ENCODE data around the gene RSPH3. TPM values are rescaled to one million over a fixed set of nuclear protein-coding genes. Genes with fewer than 3 reads are reported as not detected.
"Not testable (repeated sequence)": the region's sequence is repeated elsewhere in the genome, so short reads cannot be mapped to it uniquely, and the experiment has no call there.

Gene RSPH3
- total RNA-seq, 2 experiments from 2014 or later: 3.3 to 4.0 TPM

DNA sequence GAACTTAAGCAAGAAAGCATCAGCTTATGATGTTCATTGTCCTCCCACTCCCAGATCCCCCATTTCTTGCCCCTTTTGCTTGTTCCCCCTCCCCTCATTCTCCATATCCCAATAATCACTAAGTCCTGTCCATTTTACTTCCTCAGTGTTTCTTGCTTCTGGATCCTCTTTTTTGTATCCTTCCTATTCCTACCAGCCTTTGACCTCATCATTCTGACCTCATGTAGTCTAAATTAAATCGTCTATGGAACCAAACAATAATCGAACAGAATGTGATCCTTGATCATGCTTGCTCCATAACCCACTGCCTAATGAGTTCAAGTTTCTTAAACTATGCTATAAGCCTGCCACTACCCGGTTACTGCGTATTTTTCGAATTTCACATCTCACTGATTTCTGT, 5.4 kb upstream of the RSPH3 start:
- no peak overlapping the region for H3K27ac Mint-ChIP-seq
- no peak for DNase-seq

DNA sequence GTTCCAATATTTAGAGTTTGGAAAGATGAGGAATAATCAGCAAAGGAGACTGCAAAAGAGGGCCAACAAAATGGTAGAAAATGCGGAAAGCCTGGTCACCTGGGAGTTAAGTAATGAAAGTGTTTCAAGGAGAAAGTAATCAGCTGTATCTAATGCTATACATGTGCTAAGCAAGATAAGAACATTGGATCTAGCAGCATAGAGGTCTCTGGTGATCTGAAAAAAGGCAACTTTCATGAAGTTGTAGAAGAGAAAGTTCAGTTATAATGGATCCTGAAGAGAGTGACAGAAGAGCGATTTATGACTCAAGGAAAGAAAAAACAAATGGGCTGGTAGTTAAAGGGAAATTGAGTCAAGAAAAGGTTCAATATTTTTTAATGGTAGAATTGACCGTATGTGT, 4.6 kb upstream of the RSPH3 start:
- no peak overlapping the region for H3K27ac Mint-ChIP-seq
- no peak overlapping the region for H3K4me3 Mint-ChIP-seq

More for the DNA sequence above, 5.4 kb upstream of the RSPH3 start:
- no peaks in the 10 kb centered on the region for H3K9me3 Mint-ChIP-seq
- H3K4me1 Mint-ChIP-seq: peaks cover 22% of the 10 kb centered on the region
- H3K36me3 Mint-ChIP-seq: no peaks in the 10 kb centered on the region
- H3K4me3 Mint-ChIP-seq: no peak overlapping the region
- no peaks in the 10 kb centered on the region for H3K27me3 Mint-ChIP-seq

DNA sequence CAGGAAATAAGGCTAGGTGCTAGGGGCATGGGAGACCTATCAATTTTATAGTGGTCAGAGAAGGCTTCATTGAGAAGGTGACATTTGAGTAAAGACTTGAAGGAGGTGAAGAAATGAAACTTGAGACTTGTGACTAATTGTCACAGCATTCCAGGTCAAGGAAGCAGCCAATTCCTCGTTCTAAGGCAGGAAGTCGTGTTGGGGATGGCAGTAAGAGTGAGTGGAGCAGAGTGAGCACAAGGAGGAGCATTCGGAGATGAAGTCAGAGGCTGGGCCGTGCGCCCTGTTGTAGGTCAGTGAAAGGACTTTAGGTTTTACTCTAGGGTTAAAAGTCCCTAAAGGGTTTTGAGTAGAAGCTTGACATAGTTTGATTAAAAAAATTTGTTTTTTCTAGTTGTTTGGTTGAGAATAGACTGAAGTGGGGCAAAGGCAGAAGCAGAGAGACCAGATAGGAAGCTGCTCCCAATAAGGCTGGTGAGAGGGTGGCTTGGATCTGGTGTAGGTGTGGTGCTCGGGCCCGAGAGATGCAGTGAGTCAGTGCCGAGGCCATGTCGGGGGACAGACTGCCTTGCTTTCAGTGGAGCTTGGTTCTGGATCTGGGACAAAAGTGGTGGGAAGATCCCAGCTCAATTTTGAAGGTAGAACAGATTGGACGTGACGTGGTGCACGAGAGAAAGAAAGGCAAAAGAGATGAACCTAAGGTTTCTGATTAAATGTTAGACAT, 2.6 kb upstream of the RSPH3 start:
- Mint-ChIP-seq H3K27me3 (no peaks in the 10 kb centered on the region), H3K9me3 (no peaks in the 10 kb centered on the region), H3K27ac (no peak overlapping the region), H3K36me3 (no peaks in the 10 kb centered on the region), H3K4me3 (no peak overlapping the region), H3K4me1 (peaks cover 17% of the 10 kb centered on the region)
- no peak for DNase-seq

More for the DNA sequence above, 4.6 kb upstream of the RSPH3 start:
- Mint-ChIP-seq H3K27me3 (no peaks in the 10 kb centered on the region), H3K9me3 (no peaks in the 10 kb centered on the region), H3K36me3 (no peaks in the 10 kb centered on the region), H3K4me1 (peaks cover 19% of the 10 kb centered on the region)
- DNase-seq: no peak

DNA sequence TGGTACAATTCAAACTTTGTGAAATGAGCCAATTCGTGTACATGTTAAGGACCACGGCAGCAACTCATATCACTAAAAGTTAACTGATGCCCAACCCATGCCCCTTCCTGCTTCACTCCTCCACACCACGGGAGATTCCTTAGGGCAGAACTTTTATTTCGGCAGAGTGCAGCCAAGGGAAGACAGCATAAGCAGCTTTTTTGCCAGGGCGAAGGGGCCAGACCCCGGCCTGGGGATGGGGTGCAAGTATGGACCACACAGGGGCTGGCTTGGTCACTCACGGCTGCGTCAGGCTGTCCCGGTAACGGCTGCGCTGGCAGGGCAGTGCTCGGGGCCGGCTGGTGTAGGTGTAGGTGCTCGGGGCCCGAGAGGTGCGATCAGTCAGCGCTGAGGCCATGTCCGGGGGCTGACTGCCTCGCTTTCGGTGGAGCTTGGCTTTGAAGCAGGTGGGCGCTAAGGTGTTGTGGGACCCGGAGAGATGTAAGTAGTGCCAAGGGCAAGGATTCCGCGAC, 792 bp downstream of the RSPH3 start:
- Mint-ChIP-seq H3K27ac (peak overlapping the region; percentile 80), H3K4me3 (peak overlapping the region; percentile 97), H3K36me3 (peaks cover 7% of the 10 kb centered on the region), H3K4me1 (peaks cover 37% of the 10 kb centered on the region), H3K9me3 (no peaks in the 10 kb centered on the region), H3K27me3 (no peaks in the 10 kb centered on the region)
- no peak for DNase-seq

DNA sequence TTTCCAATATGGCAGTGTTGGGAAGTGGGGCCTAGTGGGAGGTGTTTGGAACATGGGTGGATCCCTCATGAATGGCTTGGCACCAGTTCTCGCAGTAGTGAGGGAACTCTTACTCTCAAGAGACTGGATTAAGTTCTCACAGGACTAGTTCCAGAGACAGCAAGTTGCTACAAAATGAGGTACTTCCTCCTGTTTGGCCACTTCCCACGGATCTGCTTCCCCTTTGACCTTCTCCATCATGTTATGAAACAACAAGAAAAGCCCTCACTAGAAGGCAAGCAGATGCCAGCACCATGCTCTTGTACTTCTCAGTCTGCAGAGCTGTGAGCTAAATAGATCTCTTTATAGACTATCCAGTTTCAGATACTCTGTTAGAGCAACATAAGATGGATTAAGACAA, 3.1 kb downstream of the RSPH3 start:
- H3K36me3 Mint-ChIP-seq: peaks cover 10% of the 10 kb centered on the region
- no peak for DNase-seq
- H3K4me3 Mint-ChIP-seq: no peak overlapping the region
- no peaks in the 10 kb centered on the region for H3K27me3 Mint-ChIP-seq
- no peaks in the 10 kb centered on the region for H3K9me3 Mint-ChIP-seq
- no peak overlapping the region for H3K27ac Mint-ChIP-seq
- H3K4me1 Mint-ChIP-seq: peaks cover 32% of the 10 kb centered on the region

DNA sequence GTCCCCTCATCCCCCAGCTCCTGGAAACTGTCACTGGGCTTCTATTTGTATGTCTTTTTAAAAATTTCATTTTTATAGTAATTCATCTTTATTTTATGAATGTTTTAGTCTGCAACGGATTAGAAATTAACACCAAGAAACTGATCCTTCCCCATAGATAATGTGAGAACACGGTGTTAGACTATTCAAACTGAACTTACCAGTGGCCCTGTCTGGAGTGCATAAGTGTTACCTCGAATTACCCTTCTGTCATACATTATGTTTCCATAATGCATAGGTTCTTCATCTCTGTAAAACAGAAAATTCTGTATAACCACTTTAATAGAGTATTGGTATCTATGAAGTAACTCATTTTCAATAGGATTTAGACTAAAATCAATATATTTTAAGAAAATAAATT, 6.4 kb downstream of the RSPH3 start:
- Mint-ChIP-seq H3K4me3 (no peak overlapping the region), H3K36me3 (peaks cover 26% of the 10 kb centered on the region), H3K27me3 (no peaks in the 10 kb centered on the region), H3K9me3 (peaks cover 3% of the 10 kb centered on the region), H3K4me1 (peaks cover 35% of the 10 kb centered on the region), H3K27ac (no peak overlapping the region)
- DNase-seq: no peak

DNA sequence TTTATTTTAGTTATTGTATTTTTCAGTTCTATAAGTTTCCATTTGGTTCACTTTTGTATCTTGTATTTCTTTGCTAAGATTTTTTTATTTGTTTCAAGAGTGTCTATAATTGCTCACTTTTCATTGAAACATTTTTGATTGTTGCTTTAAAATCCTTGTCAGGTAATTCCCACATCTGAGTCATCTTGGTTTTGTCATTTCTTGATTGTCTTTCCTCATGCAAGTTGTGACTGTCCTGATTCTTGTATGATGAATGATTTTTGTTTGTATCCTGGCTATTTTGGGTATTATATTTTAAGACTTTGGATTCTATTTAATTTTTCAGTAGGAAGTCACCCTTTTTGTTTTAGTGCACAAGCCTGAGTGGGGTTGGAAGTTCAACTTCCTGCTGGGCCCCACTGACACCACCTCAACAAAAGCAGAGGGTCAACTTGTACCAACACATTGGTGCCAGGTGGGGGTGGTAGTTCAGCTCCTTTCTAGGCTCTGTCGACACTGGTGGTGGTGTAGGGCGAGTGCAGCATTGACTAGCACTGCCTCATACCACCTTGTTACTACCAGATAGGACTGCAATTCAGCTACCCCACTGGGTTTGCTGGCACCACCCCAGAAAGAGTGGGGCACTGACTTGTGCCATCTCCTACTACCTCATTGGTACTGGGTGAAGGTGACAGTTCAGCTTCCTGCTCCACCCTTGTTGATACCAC, 8.8 kb downstream of the RSPH3 start:
- DNase-seq: peak; percentile 15
- Mint-ChIP-seq H3K4me3 (no peak overlapping the region), H3K9me3 (peaks cover 11% of the 10 kb centered on the region), H3K36me3 (peaks cover 28% of the 10 kb centered on the region), H3K27me3 (no peaks in the 10 kb centered on the region), H3K4me1 (peaks cover 32% of the 10 kb centered on the region), H3K27ac (peak overlapping the region; percentile 49)

DNA sequence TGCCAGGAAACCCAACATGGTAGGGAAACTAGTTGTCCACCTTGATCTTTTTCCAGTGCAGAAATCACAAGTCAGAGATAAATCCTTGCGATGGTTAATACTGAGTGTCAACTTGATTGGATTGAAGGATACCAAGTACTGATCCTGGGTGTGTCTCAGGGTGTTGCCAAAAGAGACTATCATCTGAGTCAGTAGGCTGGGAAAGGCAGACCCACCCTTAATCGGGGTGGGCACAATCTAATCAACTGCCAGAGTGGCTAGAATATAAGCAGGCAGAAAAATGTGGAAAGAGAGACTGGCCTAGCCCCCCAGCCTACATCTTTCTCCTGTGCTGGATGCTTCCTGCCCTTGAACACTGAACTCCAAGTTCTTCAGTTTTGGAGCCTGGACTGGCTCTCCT, 10.3 kb downstream of the RSPH3 start:
- H3K27me3 Mint-ChIP-seq, H3K27ac Mint-ChIP-seq, DNase-seq, H3K4me3 Mint-ChIP-seq: not testable (repeated sequence)
- Mint-ChIP-seq H3K9me3 (peaks cover 11% of the 10 kb centered on the region), H3K36me3 (peaks cover 25% of the 10 kb centered on the region), H3K4me1 (peaks cover 20% of the 10 kb centered on the region)

DNA sequence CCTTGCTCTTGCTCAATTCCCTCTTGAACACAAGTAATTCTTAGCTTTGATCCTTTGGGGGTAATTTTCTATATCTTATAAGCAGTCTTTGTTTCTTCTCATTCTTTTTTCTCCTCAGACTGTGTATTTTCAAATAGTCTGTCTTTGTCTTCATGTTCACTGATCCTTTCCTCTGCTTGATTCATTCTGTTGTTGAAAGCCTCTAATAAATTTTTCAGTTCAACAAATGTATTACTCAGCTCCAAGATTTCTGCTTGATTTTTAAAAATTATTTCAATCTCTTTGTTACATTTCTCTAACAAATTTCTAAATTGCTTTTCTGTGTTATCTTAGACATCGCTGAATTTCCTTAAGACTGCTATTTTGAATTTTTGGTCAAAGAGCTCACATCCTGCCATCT, 11.5 kb downstream of the RSPH3 start:
- Mint-ChIP-seq H3K9me3 (peaks cover 11% of the 10 kb centered on the region), H3K4me3 (no peak overlapping the region), H3K27me3 (no peaks in the 10 kb centered on the region), H3K36me3 (peaks cover 25% of the 10 kb centered on the region), H3K27ac (no peak overlapping the region), H3K4me1 (peaks cover 20% of the 10 kb centered on the region)
- no peak for DNase-seq

DNA sequence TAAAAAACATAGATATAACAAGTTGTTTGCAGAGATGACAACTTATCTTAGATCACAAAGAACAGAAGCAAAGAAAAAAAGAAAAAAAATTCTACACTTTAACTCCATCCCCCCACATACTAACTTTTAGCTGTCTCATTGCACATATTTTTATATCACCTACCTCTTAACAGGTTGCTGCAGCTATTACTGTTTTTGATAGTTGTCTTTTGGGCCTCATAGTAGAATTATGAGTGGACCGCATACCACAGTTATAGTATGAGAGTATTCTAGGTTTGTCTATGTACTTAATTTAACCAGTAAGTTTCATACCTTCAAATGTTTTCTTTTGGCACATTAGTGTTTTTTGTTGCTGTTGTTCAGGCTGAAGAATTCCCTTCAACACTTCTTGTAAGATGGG, 12.3 kb downstream of the RSPH3 start:
- Mint-ChIP-seq H3K27ac (no peak overlapping the region), H3K9me3 (peaks cover 11% of the 10 kb centered on the region), H3K4me3 (no peak overlapping the region), H3K36me3 (peaks cover 24% of the 10 kb centered on the region), H3K27me3 (no peaks in the 10 kb centered on the region), H3K4me1 (peaks cover 20% of the 10 kb centered on the region)
- DNase-seq: no peak

DNA sequence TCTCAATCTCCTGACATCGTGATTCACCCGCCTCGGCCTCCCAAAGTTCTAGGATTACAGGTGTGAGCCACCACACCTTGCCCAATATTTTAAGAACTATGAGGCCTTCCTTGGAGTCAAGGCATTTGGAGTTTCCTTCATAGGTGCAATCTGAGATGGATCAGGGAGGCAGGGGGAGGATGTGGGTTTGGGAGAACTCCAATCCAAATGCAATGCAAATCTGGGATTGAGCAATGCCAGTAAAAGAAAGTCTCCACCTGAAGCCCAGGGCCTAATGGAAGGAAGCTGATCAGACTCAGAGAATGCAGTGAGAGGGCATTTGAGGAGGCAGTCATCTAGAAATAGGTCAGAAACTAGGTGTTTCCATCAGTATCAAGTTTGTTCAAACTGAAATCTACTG, 21.2 kb downstream of the RSPH3 start:
- H3K27ac Mint-ChIP-seq: no peak overlapping the region
- DNase-seq: no peak
- peaks cover 2% of the 10 kb centered on the region for H3K36me3 Mint-ChIP-seq
- no peaks in the 10 kb centered on the region for H3K27me3 Mint-ChIP-seq
- no peak overlapping the region for H3K4me3 Mint-ChIP-seq
- H3K4me1 Mint-ChIP-seq: no peaks in the 10 kb centered on the region
- H3K9me3 Mint-ChIP-seq: no peaks in the 10 kb centered on the region

DNA sequence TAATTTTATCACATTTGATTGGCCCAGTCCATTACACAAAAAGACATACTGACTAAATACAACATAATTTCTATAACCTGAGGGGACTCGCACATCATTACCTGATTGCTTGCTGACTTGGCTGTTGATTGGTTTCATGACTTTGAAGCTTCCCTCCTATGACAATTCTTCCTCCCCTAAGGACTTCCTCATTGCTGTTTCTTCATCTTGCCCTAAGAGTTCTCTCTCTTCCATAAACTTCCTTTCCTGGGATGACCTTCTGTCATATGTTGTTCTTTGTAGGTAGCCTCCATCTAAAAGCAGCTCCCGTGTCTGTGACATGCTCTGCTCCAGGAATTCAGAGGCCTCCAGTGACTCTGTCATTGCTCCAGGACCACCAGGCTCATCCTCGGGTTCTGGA, 22.6 kb downstream of the RSPH3 start:
- no peak overlapping the region for H3K4me3 Mint-ChIP-seq

DNA sequence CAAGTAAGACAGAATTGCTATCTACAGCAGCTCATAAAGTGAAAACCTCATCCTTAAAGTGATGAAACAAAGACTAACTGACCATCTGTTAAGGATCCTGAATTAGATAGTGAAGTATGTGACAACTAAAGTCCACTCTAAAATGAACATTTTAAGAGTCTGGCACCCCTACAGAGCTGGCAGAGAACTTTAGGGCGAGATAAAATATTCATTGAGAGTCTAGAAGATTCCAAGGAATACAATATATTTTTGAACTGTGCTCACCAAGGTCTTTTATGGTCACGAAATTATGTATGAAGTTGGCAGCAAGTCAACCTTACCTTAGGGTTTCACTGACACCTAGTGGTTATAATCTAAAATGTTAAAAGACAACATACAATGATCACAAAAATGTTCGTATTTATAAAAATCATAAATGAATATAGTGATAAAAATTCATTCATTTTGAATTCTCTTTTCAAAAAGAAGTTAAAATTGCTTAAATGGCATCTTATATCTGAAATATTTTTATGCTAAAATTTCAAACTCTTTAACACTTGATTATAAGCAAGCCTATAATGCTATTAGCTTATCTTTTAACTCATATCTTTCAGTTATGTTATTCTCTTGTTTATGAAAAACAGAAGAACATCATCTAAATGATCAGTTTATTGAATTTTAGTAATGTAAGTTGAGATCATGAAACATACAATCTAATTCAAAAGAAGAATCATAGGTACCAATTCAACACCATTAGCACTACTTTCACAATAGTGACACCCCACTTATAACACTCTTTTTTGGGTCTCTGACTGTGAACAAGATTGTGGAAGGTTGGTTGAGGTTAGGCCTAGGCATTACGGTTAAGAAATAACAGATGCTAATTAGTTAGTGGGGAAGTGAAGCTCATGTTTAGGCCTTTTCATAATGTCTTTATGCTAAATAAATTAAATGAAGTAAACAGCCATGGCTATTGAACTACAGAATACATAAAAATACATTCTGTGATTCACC, 27.5 kb downstream of the RSPH3 start:
- peaks cover 16% of the 10 kb centered on the region for H3K9me3 Mint-ChIP-seq
- H3K27me3 Mint-ChIP-seq: no peaks in the 10 kb centered on the region
- H3K36me3 Mint-ChIP-seq: peaks cover 19% of the 10 kb centered on the region
- H3K4me3 Mint-ChIP-seq: no peak overlapping the region
- no peak overlapping the region for H3K27ac Mint-ChIP-seq
- peaks cover 1% of the 10 kb centered on the region for H3K4me1 Mint-ChIP-seq
- no peak for DNase-seq

More for the DNA sequence above, 22.6 kb downstream of the RSPH3 start:
- H3K27me3 Mint-ChIP-seq: no peaks in the 10 kb centered on the region
- H3K9me3 Mint-ChIP-seq: no peaks in the 10 kb centered on the region
- H3K36me3 Mint-ChIP-seq: peaks cover 2% of the 10 kb centered on the region
- no peak overlapping the region for H3K27ac Mint-ChIP-seq
- H3K4me1 Mint-ChIP-seq: no peaks in the 10 kb centered on the region
- DNase-seq: no peak

DNA sequence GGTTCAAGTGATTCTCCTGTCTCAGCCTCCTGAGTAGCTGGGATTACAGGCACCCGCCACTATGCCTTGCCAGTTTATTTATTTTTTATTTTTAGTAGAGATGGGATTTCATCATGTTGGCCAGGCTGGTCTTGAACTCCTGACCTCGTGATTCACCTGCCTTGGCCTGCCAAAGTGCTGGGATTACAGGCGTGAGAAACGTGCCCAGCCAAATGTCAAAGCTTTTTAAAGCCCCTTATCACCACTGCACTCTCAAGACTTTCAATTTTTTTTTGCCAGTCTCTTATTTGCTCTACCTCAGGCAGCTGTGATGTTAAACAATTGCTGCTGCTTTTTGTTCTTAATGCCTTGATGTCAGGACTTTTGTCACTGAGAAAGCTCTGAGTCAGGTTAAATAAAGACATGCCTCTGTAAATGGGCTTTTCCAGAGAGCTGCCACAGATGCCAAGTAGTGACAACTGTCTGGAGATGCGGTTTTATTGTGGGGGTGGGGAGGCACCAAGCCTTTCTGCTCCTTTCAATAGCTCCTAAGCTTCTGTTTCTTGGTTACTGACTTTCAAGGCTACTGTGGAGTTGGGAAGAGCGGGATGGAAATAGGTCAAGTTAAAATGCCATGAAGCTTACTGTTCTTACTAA, 29.2 kb downstream of the RSPH3 start:
- DNase-seq: no peak
- Mint-ChIP-seq H3K4me1 (peaks cover 3% of the 10 kb centered on the region), H3K36me3 (peaks cover 18% of the 10 kb centered on the region), H3K27ac (no peak overlapping the region), H3K9me3 (peaks cover 23% of the 10 kb centered on the region), H3K4me3 (no peak overlapping the region), H3K27me3 (no peaks in the 10 kb centered on the region)
